Fibroblast of peridontal ligament (primary cell): ENCODE results near the gene SCNN1G.
"Not testable (repeated sequence)": the region's sequence is repeated elsewhere in the genome, so short reads cannot be mapped to it uniquely, and the experiment has no call there.

Experiments used
- DNase-seq: peaks from one replicate; pipeline ENCODE4 v3.0.0-alpha.2; 2010; ENCODE audit errors: extremely low read depth

Gene SCNN1G

GRCh38 chr16:23252310-23252709, 69.8 kb downstream of the SCNN1G start:
- DNase-seq = no peak

- DNase-seq = not testable (repeated sequence)
Observed at GRCh38 chr16:23253650-23254049, 71.1 kb downstream of the SCNN1G start.

- peak; percentile 4 for DNase-seq
Observed at GRCh38 chr16:23254338-23254737, 71.8 kb downstream of the SCNN1G start.

GRCh38 chr16:23255000-23255399, 72.5 kb downstream of the SCNN1G start:
- no peak for DNase-seq

- DNase-seq = no peak
Observed at GRCh38 chr16:23256440-23256839, 73.9 kb downstream of the SCNN1G start.

- DNase-seq = no peak
Observed at GRCh38 chr16:23257682-23258081, 75.1 kb downstream of the SCNN1G start.

- DNase-seq = no peak
Observed at GRCh38 chr16:23258919-23259237, 76.3 kb downstream of the SCNN1G start.
